Right lobe of liver (tissue), 6 donors: ENCODE data around the gene RBM19. TPM values are rescaled to one million over a fixed set of nuclear protein-coding genes. Genes with fewer than 3 reads are reported as not detected.

Experiments used
- ATAC-seq, 4 donors: fragments of 200-7000 bp; cut with Tn5 transposase; one replicate each; pipeline ENCODE4 v1.9.1; 2020; ENCODE audit warnings: mild to moderate bottlenecking in 4 of 4, moderate library complexity in 4 of 4
- DNase-seq, 3 donors: peaks; one replicate each; pipeline ENCODE4 v3.0.0-alpha.2; 2020
- H3K27ac ChIP-seq, 3 donors: fragments of 200-600 bp; one replicate each; pipeline ENCODE4 v1.8.0; 2022
- H3K27me3 ChIP-seq, 2 donors: fragments of 200-600 bp; one replicate each; pipeline ENCODE4 v1.8.0; 2022
- H3K36me3 ChIP-seq, 4 donors: fragments of 200-600 bp; sonication (generic) in 1 of 4; one replicate each; pipeline versions ENCODE4 v1.5.1 to v1.8.0; 2017 to 2022; ENCODE audit warnings: control low read depth in 1 of 4
- H3K4me1 ChIP-seq, 4 donors: fragments of 200-600 bp; sonication (generic) in 1 of 4; one replicate each; pipeline versions ENCODE4 v1.5.1 to v1.8.0; 2017 to 2022; ENCODE audit warnings: control low read depth in 1 of 4
- H3K4me3 ChIP-seq, 3 donors: fragments of 200-600 bp; one replicate each; pipeline ENCODE4 v1.8.0; 2022
- H3K9me3 ChIP-seq, 4 donors: fragments of 200-600 bp; sonication (generic) in 1 of 4; one replicate each; pipeline versions ENCODE4 v1.5.1 to v1.8.0; 2017 to 2022; ENCODE audit warnings: control low read depth in 1 of 4
- CTCF ChIP-seq, 4 donors: fragments of 200-600 bp in 3 of 4; fragments of 450-650 bp in 1 of 4; IDR thresholded peaks; one replicate each; pipeline versions ENCODE4 v1.5.1 to v1.8.0; 2016 to 2022; ENCODE audit warnings: antibody characterized with exemption in 4 of 4, mild to moderate bottlenecking in 2 of 4
- POLR2A ChIP-seq: fragments of 450-650 bp; IDR thresholded peaks from one replicate; pipeline ENCODE4 v1.6.1; 2017; ENCODE audit warnings: antibody characterized with exemption, mild to moderate bottlenecking
- WGBS: methylation state at CpG from one replicate; pipeline ENCODE4 v1.1.6; 2018; ENCODE audit warnings: low coverage, low lambda C conversion rate; ENCODE audit not compliant: insufficient coverage; ENCODE audit errors: missing lambda C conversion rate; 5-methylcytosine and 5-hydroxymethylcytosine counted together
- intact Hi-C, 2 donors: fragments of 100-400 bp; cut with DNase I; formaldehyde crosslinking; loops; one replicate each; pipeline versions ENCODE4 v1.11.2 to v1.14.1; 2022
- total RNA-seq, 6 experiments: library from RNA; depleted of rRNA in 2 of 6; stranded (reverse); fragments of >200 nt in 2 of 6; fragmentation: NEBNext Ultra II Directional in 3 of 6; extraction: Animal tissue kit (Norgen Biotek cat#: 25700) in 3 of 6; gene quantifications; one replicate each; pipeline versions ENCODE4 v1.1.0 to v1.2.4, GENCODE V29; 2016 to 2023
- donor health status: DM: no; HTN: yes; CAD: no.
- donor health status: DM: no; HTN: no; CAD: no.
- donor health status: DM: no; HTN: no; CAD: no.
- donor health status: DM: no; HTN: yes; CAD: no.
- donor health status: DM: no; HTN: yes; CAD: no.

RBM19 gene
- total RNA-seq, 6 experiments from 2014 or later: 11.3 to 17.2 (median 14.2) TPM

- Histone ChIP-seq H3K9me3 (no peaks in the 10 kb centered on the region), H3K27ac (no peak overlapping the region), H3K36me3 (no peaks in the 10 kb centered on the region), H3K4me1 (no peaks in the 10 kb centered on the region), H3K4me3 (no peak overlapping the region), H3K27me3 (no peaks in the 10 kb centered on the region)
- intact Hi-C loops: loop anchor here (10.0 kb wide), 1 partner anchor 446 kb away; no protein-coding TSS in a partner anchor
- 60% methylated on average over 1 of the region's 6 CpGs for WGBS
- no peak for DNase-seq
- TF ChIP-seq POLR2A (no peak), CTCF (IDR thresholded peaks at IDR 0.05) (no peak)
- ATAC-seq: no peak
Measured at GRCh38 chr12:113910751-113911272, 55.3 kb downstream of the RBM19 start.

GRCh38 chr12:113909776-113910420, 56.2 kb downstream of the RBM19 start:
- Histone ChIP-seq H3K36me3 (no peaks in the 10 kb centered on the region), H3K9me3 (no peaks in the 10 kb centered on the region), H3K27ac (no peak overlapping the region), H3K27me3 (no peaks in the 10 kb centered on the region), H3K4me1 (no peaks in the 10 kb centered on the region), H3K4me3 (no peak overlapping the region)
- intact Hi-C loops: loop anchor here (10.0 kb wide), 1 partner anchor 445 kb away; no protein-coding TSS in a partner anchor
- ATAC-seq (no peak), DNase-seq (no peak)
- TF ChIP-seq POLR2A (no peak), CTCF (IDR thresholded peaks at IDR 0.05) (no peak)
- WGBS: 98% methylated on average over 9 of the region's 13 CpGs

GRCh38 chr12:113908584-113909100, 57.5 kb downstream of the RBM19 start:
- TF ChIP-seq CTCF (IDR thresholded peaks at IDR 0.05): no peak
- TF ChIP-seq POLR2A: no peak
- no peak overlapping the region for H3K4me3 ChIP-seq
- ATAC-seq: no peak

GRCh38 chr12:113907446-113908180, 58.5 kb downstream of the RBM19 start:
- H3K36me3 ChIP-seq: peaks cover 0 to 5% (median 0%) of the 10 kb centered on the region in 4 donors

More at GRCh38 chr12:113908584-113909100, 57.5 kb downstream of the RBM19 start:
- no peaks in the 10 kb centered on the region for H3K27me3 ChIP-seq
- DNase-seq: no peak
- intact Hi-C loops: no loop called here
- H3K4me1 ChIP-seq: no peaks in the 10 kb centered on the region
- 94% methylated on average over 3 of the region's 6 CpGs for WGBS
- H3K9me3 ChIP-seq: no peaks in the 10 kb centered on the region
- H3K36me3 ChIP-seq: peaks cover 0 to 4% (median 0%) of the 10 kb centered on the region in 4 donors
- no peak overlapping the region for H3K27ac ChIP-seq

More at GRCh38 chr12:113907446-113908180, 58.5 kb downstream of the RBM19 start:
- 92% methylated on average over 8 of the region's 11 CpGs for WGBS
- intact Hi-C loops: no loop called here
- ATAC-seq (no peak), DNase-seq (no peak)
- no peaks in the 10 kb centered on the region for H3K9me3 ChIP-seq
- no peaks in the 10 kb centered on the region for H3K4me1 ChIP-seq
- no peak for TF ChIP-seq CTCF (IDR thresholded peaks at IDR 0.05)
- TF ChIP-seq POLR2A: no peak
- H3K27ac ChIP-seq: no peak overlapping the region
- no peak overlapping the region for H3K4me3 ChIP-seq
- no peaks in the 10 kb centered on the region for H3K27me3 ChIP-seq
